DND-41 (cell line): ENCODE data around the gene CENPN.

Experiments
- CTCF ChIP-seq: IDR thresholded peaks from 2 replicates; pipeline ENCODE4 v1.5.1; 2012; ENCODE audit warnings: borderline replicate concordance, low read length, moderate library complexity, mild to moderate bottlenecking; ENCODE audit not compliant: poor library complexity, severe bottlenecking; ENCODE audit errors: extremely low read depth
- EZH2 ChIP-seq: IDR thresholded peaks from 3 replicates; pipeline ENCODE4 v1.6.1; 2012; ENCODE audit warnings: borderline replicate concordance, low read depth, mild to moderate bottlenecking, moderate library complexity, low read length, inconsistent platforms; ENCODE audit not compliant: severe bottlenecking

DNA sequence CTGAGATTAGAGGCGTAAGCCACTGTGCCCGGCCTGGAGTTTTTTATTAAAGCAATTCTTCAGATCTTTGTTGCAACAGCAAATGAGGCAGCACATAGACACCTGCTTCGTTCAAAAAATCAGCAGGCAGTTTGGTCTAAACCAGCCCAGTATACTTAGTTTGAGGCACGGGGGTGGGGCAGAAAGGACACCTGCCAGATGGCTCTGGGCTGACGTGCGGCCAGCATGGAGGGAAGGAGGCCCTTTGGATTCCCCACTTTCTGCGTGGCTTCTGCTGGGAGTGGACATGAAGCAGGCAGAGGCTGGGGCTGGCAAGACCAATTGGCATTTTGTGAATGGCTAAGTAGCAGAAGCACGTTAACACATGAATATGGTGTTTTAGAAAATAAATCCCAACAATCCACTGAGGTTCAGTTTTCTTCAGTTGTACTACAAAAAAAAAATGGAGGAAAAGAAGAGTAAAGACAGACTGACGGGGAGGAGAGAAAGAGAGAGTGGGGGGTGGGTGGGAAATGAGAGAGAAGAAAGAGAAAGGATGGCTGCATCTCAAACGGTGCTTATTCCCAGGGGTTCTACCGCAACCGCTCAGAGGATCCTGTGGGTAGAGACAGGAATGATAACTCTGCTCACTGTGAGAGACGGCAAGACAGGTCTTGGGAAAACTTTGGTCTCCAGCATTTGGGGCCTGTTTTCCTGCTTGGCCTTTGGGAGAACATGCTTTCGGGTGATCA, 53.7 kb downstream of the CENPN start:
- no peak for TF ChIP-seq CTCF
- no peak for TF ChIP-seq EZH2
